NCI-H1417 (cell line): ENCODE data around the gene PHACTR3.
A peak's percentile ranks its signal among the peaks of the same experiment; 100 is the strongest.

Source experiments
- DNase-seq, 3 experiments: peaks; one replicate each; lab custom pipeline; 2025; lab: John Stamatoyannopoulos, UW

Gene PHACTR3

GRCh38 chr20:59777331-59777725 is 173.0 kb downstream of the PHACTR3 start:
- DNase-seq, result no peak

GRCh38 chr20:59777814-59778575 is 173.7 kb downstream of the PHACTR3 start:
- DNase-seq, result no peak

- DNase-seq, result no peak
These were observed 174.4 kb downstream of the PHACTR3 start for GRCh38 chr20:59778615-59779200.

GRCh38 chr20:59779656-59780380 is 175.5 kb downstream of the PHACTR3 start:
- no peak for DNase-seq

- no peak for DNase-seq
These were observed 176.3 kb downstream of the PHACTR3 start for GRCh38 chr20:59780494-59781185.

GRCh38 chr20:59781226-59781625 is 176.9 kb downstream of the PHACTR3 start:
- no peak for DNase-seq

GRCh38 chr20:59782986-59783640 is 178.8 kb downstream of the PHACTR3 start:
- DNase-seq, result peak; percentile 73 to 89 (median 83)

GRCh38 chr20:59783641-59784010 is 179.3 kb downstream of the PHACTR3 start:
- DNase-seq, result peak in 1 of 3 experiments; percentile 41

- DNase-seq, result no peak
These were observed 180.0 kb downstream of the PHACTR3 start for GRCh38 chr20:59784365-59784764.

- DNase-seq, result no peak
These were observed 180.7 kb downstream of the PHACTR3 start for GRCh38 chr20:59784791-59785668.

GRCh38 chr20:59785669-59785959 is 181.3 kb downstream of the PHACTR3 start:
- DNase-seq, result no peak

- DNase-seq, result peak in 2 of 3 experiments; percentile 11 to 56
These were observed 181.9 kb downstream of the PHACTR3 start for GRCh38 chr20:59785986-59786795.

- DNase-seq, result no peak
These were observed 182.6 kb downstream of the PHACTR3 start for GRCh38 chr20:59786801-59787537.

GRCh38 chr20:59787538-59787890 is 183.2 kb downstream of the PHACTR3 start:
- DNase-seq, result no peak

GRCh38 chr20:59788196-59788735 is 183.9 kb downstream of the PHACTR3 start:
- DNase-seq, result no peak

- no peak for DNase-seq
These were observed 184.6 kb downstream of the PHACTR3 start for GRCh38 chr20:59788811-59789397.

- DNase-seq, result no peak
These were observed 185.3 kb downstream of the PHACTR3 start for GRCh38 chr20:59789686-59790085.

- no peak for DNase-seq
These were observed 186.0 kb downstream of the PHACTR3 start for GRCh38 chr20:59790346-59790745.

- DNase-seq, result no peak
These were observed 188.0 kb downstream of the PHACTR3 start for GRCh38 chr20:59792300-59792699.
